ENCODE results near the gene LRMDA.

The LRMDA gene

GRCh38 chr10:76572021-76572420, 1140.6 kb downstream of the LRMDA start:
- DNase-seq = no peak
- H4K5ac ChIP-seq (ENCODE audit: low read length) = no peak overlapping the region
- no peak overlapping the region for H3K4ac ChIP-seq (ENCODE audit: low read depth, low read length)
- H2AK5ac ChIP-seq (ENCODE audit: low read length) = no peak overlapping the region
- WGBS (ENCODE audit: extremely low coverage, insufficient coverage, low lambda C conversion rate) = no CpG with 5 or more reads among the region's 1 CpG
- no peak overlapping the region for H3K9ac ChIP-seq (ENCODE audit: low read length)
- H4K8ac ChIP-seq (ENCODE audit: low read depth, low read length) = no peak overlapping the region
- no peak overlapping the region for H3K18ac ChIP-seq (ENCODE audit: low read length)
- H3K4me1 ChIP-seq (ENCODE audit: control insufficient read depth, low read depth, low read length) = no peaks in the 10 kb centered on the region
- H3K4me2 ChIP-seq (ENCODE audit: low read length) = no peak overlapping the region
- no peaks in the 10 kb centered on the region for H3K79me1 ChIP-seq (ENCODE audit: low read length)
- no peaks in the 10 kb centered on the region for H3K79me2 ChIP-seq (ENCODE audit: control insufficient read depth, insufficient read depth, low read length)
- no peak overlapping the region for H3K27ac ChIP-seq (ENCODE audit: low read depth, low read length)
- no peaks in the 10 kb centered on the region for H3K36me3 ChIP-seq (ENCODE audit: control insufficient read depth, insufficient read depth, low read length)
- H2BK120ac ChIP-seq (ENCODE audit: low read depth, low read length) = no peak overlapping the region
- no peak overlapping the region for H3K23ac ChIP-seq (ENCODE audit: low read length)
- H3K56ac ChIP-seq (ENCODE audit: low read length) = no peak overlapping the region
- no peak overlapping the region for H2BK15ac ChIP-seq (replicated peaks; ENCODE audit: low read depth)
- H2BK5ac ChIP-seq (ENCODE audit: low read length) = no peak overlapping the region
- H3K4me3 ChIP-seq (ENCODE audit: low read length) = no peak overlapping the region
- H3K27me3 ChIP-seq (ENCODE audit: insufficient read depth, low read length, poor library complexity) = no peaks in the 10 kb centered on the region

DNA sequence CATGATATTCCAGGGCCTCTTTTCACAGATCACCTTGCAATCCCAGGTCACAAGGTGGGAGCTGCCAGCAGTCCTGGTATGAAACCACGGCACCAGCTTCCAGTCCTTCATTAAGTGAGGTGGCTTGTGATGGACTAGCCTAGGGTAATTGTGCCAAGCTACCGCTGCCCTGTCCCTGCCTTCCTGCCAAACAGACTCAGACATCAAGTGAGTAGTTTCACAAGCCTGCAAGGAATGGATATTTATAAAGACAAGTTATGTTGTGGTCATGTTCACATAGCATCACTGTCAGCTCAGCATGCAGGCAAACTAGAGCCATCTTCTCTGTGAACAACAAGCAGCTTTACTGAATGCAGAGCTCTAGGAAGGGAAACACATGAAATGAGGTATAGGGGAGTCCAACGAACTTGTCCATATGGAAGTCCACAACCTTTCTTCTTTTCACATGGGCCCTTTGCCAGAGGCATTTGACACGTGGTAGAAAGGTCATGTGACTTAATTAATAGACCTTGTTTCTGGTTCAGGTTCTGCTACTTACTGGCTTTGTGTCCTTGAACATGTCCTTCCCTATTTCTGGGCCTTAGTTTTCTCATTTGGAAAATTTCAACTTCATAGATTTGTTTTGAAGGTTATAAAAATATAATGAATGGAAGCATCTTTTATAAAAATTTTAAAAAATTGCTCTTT, 1145.0 kb downstream of the LRMDA start:
- Histone ChIP-seq H3K18ac (ENCODE audit: low read length) (no peak overlapping the region), H3K23ac (ENCODE audit: low read length) (no peak overlapping the region), H3K27ac (ENCODE audit: low read depth, low read length) (no peak overlapping the region), H2BK5ac (ENCODE audit: low read length) (no peak overlapping the region), H4K5ac (ENCODE audit: low read length) (no peak overlapping the region), H3K4me1 (ENCODE audit: control insufficient read depth, low read depth, low read length) (no peaks in the 10 kb centered on the region), H4K8ac (ENCODE audit: low read depth, low read length) (no peak overlapping the region), H3K36me3 (ENCODE audit: control insufficient read depth, insufficient read depth, low read length) (no peaks in the 10 kb centered on the region), H2BK120ac (ENCODE audit: low read depth, low read length) (no peak overlapping the region), H3K79me2 (ENCODE audit: control insufficient read depth, insufficient read depth, low read length) (no peaks in the 10 kb centered on the region), H3K27me3 (ENCODE audit: insufficient read depth, low read length, poor library complexity) (no peaks in the 10 kb centered on the region), H3K4ac (ENCODE audit: low read depth, low read length) (no peak overlapping the region), H3K9ac (ENCODE audit: low read length) (no peak overlapping the region), H2BK15ac (replicated peaks; ENCODE audit: low read depth) (no peak overlapping the region), H3K4me2 (ENCODE audit: low read length) (no peak overlapping the region), H3K4me3 (ENCODE audit: low read length) (no peak overlapping the region), H3K79me1 (ENCODE audit: low read length) (no peaks in the 10 kb centered on the region), H2AK5ac (ENCODE audit: low read length) (no peak overlapping the region), H3K56ac (ENCODE audit: low read length) (no peak overlapping the region)
- no CpG with 5 or more reads among the region's 4 CpGs for WGBS (ENCODE audit: extremely low coverage, insufficient coverage, low lambda C conversion rate)
- no peak for DNase-seq

DNA sequence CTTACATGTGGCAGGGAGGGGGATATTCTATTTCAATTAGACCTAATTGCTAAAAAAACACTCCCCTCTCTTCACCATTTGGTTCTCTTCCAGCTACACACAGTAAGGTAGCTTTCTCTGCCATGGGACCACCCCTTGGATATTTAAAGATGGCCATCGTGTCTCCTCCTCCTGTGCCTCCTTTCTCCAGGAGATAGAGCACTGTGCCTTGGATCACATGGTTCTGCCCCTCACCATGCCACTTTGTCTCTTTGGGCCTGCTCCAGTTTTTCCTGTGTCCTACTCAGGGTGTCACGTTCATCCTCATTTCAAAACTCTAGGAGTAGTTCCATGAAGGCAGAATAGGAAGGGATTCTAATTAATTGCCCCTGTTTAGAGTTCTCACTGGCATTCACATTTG, 1146.0 kb downstream of the LRMDA start:
- no peak overlapping the region for H3K4ac ChIP-seq (ENCODE audit: low read depth, low read length)
- H2BK120ac ChIP-seq (ENCODE audit: low read depth, low read length) = no peak overlapping the region
- no peak overlapping the region for H3K27ac ChIP-seq (ENCODE audit: low read depth, low read length)
- H3K56ac ChIP-seq (ENCODE audit: low read length) = no peak overlapping the region
- H3K4me3 ChIP-seq (ENCODE audit: low read length) = no peak overlapping the region
- no peak overlapping the region for H3K23ac ChIP-seq (ENCODE audit: low read length)
- no peak overlapping the region for H2BK5ac ChIP-seq (ENCODE audit: low read length)
- H3K79me1 ChIP-seq (ENCODE audit: low read length) = no peaks in the 10 kb centered on the region
- no peaks in the 10 kb centered on the region for H3K36me3 ChIP-seq (ENCODE audit: control insufficient read depth, insufficient read depth, low read length)
- H3K4me2 ChIP-seq (ENCODE audit: low read length) = no peak overlapping the region
- H2BK15ac ChIP-seq (replicated peaks; ENCODE audit: low read depth) = no peak overlapping the region
- H3K9ac ChIP-seq (ENCODE audit: low read length) = no peak overlapping the region
- H3K18ac ChIP-seq (ENCODE audit: low read length) = no peak overlapping the region
- WGBS (ENCODE audit: extremely low coverage, insufficient coverage, low lambda C conversion rate) = no CpG with 5 or more reads among the region's 2 CpGs
- no peaks in the 10 kb centered on the region for H3K4me1 ChIP-seq (ENCODE audit: control insufficient read depth, low read depth, low read length)
- H3K79me2 ChIP-seq (ENCODE audit: control insufficient read depth, insufficient read depth, low read length) = no peaks in the 10 kb centered on the region
- no peaks in the 10 kb centered on the region for H3K27me3 ChIP-seq (ENCODE audit: insufficient read depth, low read length, poor library complexity)
- no peak overlapping the region for H4K8ac ChIP-seq (ENCODE audit: low read depth, low read length)
- H4K5ac ChIP-seq (ENCODE audit: low read length) = no peak overlapping the region
- no peak overlapping the region for H2AK5ac ChIP-seq (ENCODE audit: low read length)
- no peak for DNase-seq

DNA sequence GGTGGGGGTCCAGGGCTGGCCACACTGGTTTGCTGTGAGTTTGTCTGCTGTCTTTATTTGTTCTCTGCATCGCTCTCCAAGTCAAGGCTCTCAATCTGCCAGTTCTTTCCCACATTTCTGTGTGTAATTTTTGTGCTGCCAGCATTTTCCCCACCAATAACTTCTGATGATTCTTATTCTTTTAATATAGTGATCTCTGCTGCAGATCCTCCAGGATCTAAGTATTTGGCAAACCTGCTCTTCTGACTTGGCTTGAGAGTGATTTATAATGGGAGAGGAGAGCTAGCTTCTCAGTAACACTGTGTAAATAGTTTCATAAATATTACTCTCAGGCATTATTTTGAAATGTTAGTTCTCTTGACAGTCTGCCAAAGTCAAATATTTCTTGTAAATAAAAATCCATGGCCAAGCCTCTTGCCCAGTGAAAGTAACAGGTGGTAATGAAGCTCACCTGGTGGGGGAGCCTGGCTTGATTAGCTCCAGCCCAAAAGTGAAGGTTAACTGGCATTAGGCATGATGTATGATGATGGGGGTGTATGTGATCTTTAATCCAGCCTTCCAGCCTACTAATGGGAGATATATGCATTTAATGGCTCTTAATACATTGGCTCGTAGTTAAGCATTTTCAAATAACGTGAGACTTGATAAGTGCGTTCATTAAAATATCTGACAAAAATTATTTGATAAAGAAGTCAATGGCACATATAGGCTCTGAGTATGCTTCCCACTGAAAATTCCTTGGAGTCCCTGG, 1150.3 kb downstream of the LRMDA start:
- H3K56ac ChIP-seq (ENCODE audit: low read length) = no peak overlapping the region
- WGBS (ENCODE audit: extremely low coverage, insufficient coverage, low lambda C conversion rate) = no CpG with 5 or more reads among the region's 4 CpGs
- no peak overlapping the region for H3K18ac ChIP-seq (ENCODE audit: low read length)
- no peak overlapping the region for H3K4me3 ChIP-seq (ENCODE audit: low read length)
- H4K8ac ChIP-seq (ENCODE audit: low read depth, low read length) = no peak overlapping the region
- H3K4me1 ChIP-seq (ENCODE audit: control insufficient read depth, low read depth, low read length) = no peaks in the 10 kb centered on the region
- no peaks in the 10 kb centered on the region for H3K79me1 ChIP-seq (ENCODE audit: low read length)
- H3K4me2 ChIP-seq (ENCODE audit: low read length) = no peak overlapping the region
- no peaks in the 10 kb centered on the region for H3K79me2 ChIP-seq (ENCODE audit: control insufficient read depth, insufficient read depth, low read length)
- H3K23ac ChIP-seq (ENCODE audit: low read length) = no peak overlapping the region
- no peak overlapping the region for H2BK15ac ChIP-seq (replicated peaks; ENCODE audit: low read depth)
- no peak overlapping the region for H2BK5ac ChIP-seq (ENCODE audit: low read length)
- no peak overlapping the region for H3K4ac ChIP-seq (ENCODE audit: low read depth, low read length)
- no peaks in the 10 kb centered on the region for H3K27me3 ChIP-seq (ENCODE audit: insufficient read depth, low read length, poor library complexity)
- no peak overlapping the region for H3K9ac ChIP-seq (ENCODE audit: low read length)
- no peaks in the 10 kb centered on the region for H3K36me3 ChIP-seq (ENCODE audit: control insufficient read depth, insufficient read depth, low read length)
- H3K27ac ChIP-seq (ENCODE audit: low read depth, low read length) = no peak overlapping the region
- H2AK5ac ChIP-seq (ENCODE audit: low read length) = no peak overlapping the region
- no peak overlapping the region for H2BK120ac ChIP-seq (ENCODE audit: low read depth, low read length)
- H4K5ac ChIP-seq (ENCODE audit: low read length) = no peak overlapping the region
- no peak for DNase-seq

- no peak overlapping the region for H2BK120ac ChIP-seq (ENCODE audit: low read depth, low read length)
- no peak overlapping the region for H3K4me2 ChIP-seq (ENCODE audit: low read length)
- no peak overlapping the region for H4K5ac ChIP-seq (ENCODE audit: low read length)
- H3K23ac ChIP-seq (ENCODE audit: low read length) = no peak overlapping the region
- no CpG with 5 or more reads among the region's 1 CpG for WGBS (ENCODE audit: extremely low coverage, insufficient coverage, low lambda C conversion rate)
- no peak overlapping the region for H2AK5ac ChIP-seq (ENCODE audit: low read length)
- DNase-seq = peak; percentile 1
- H2BK5ac ChIP-seq (ENCODE audit: low read length) = no peak overlapping the region
- H2BK15ac ChIP-seq (replicated peaks; ENCODE audit: low read depth) = no peak overlapping the region
- H3K9ac ChIP-seq (ENCODE audit: low read length) = no peak overlapping the region
- no peaks in the 10 kb centered on the region for H3K4me1 ChIP-seq (ENCODE audit: control insufficient read depth, low read depth, low read length)
- H3K27me3 ChIP-seq (ENCODE audit: insufficient read depth, low read length, poor library complexity) = no peaks in the 10 kb centered on the region
- H3K4ac ChIP-seq (ENCODE audit: low read depth, low read length) = no peak overlapping the region
- no peaks in the 10 kb centered on the region for H3K79me1 ChIP-seq (ENCODE audit: low read length)
- H3K27ac ChIP-seq (ENCODE audit: low read depth, low read length) = no peak overlapping the region
- no peak overlapping the region for H3K56ac ChIP-seq (ENCODE audit: low read length)
- no peak overlapping the region for H4K8ac ChIP-seq (ENCODE audit: low read depth, low read length)
- H3K36me3 ChIP-seq (ENCODE audit: control insufficient read depth, insufficient read depth, low read length) = no peaks in the 10 kb centered on the region
- H3K18ac ChIP-seq (ENCODE audit: low read length) = no peak overlapping the region
- no peak overlapping the region for H3K4me3 ChIP-seq (ENCODE audit: low read length)
- no peaks in the 10 kb centered on the region for H3K79me2 ChIP-seq (ENCODE audit: control insufficient read depth, insufficient read depth, low read length)
These were observed 1151.1 kb downstream of the LRMDA start for GRCh38 chr10:76582531-76582930.
